Gastrocnemius medialis (tissue), 4 donors: ENCODE data around the gene AIFM3. TPM values are rescaled to one million over a fixed set of nuclear protein-coding genes. Genes with fewer than 3 reads are reported as not detected.

Experiments
- ATAC-seq, 2 donors: fragments of 150-250 bp; one replicate each; pipeline ENCODE4 v1.9.1; 2016
- DNase-seq, 2 donors: peaks; one replicate each; pipeline ENCODE4 v3.0.0-alpha.2; 2019
- H3K27ac ChIP-seq, 4 donors: fragments of 200-600 bp; sonication (generic); 1 replicate in 1 of 4; 2 replicates in 3 of 4; pipeline ENCODE4 v1.5.1; 2016 to 2018; ENCODE audit warnings: mild to moderate bottlenecking in 2 of 4, moderate library complexity in 1 of 4
- H3K27me3 ChIP-seq, 3 donors: fragments of 200-600 bp; sonication (generic) in 2 of 3; 1 replicate in 1 of 3; 2 replicates in 2 of 3; pipeline versions ENCODE4 v1.5.1 to v1.6.0; 2016 to 2019; ENCODE audit warnings: mild to moderate bottlenecking in 1 of 3, moderate library complexity in 1 of 3
- H3K36me3 ChIP-seq, 2 donors: fragments of 200-600 bp; sonication (generic) in 1 of 2; one replicate each; pipeline ENCODE4 v1.5.1; 2017 to 2018
- H3K4me1 ChIP-seq, 2 donors: fragments of 200-600 bp; sonication (generic) in 1 of 2; one replicate each; pipeline ENCODE4 v1.5.1; 2016 to 2017; ENCODE audit warnings: mild to moderate bottlenecking in 2 of 2
- H3K4me3 ChIP-seq, 4 donors: fragments of 200-600 bp; sonication (generic) in 3 of 4; 1 replicate in 1 of 4; 2 replicates in 3 of 4; pipeline ENCODE4 v1.5.1; 2016 to 2019; ENCODE audit warnings: mild to moderate bottlenecking in 2 of 4
- H3K9me3 ChIP-seq, 3 donors: fragments of 200-600 bp; sonication (generic) in 2 of 3; 1 replicate in 1 of 3; 2 replicates in 2 of 3; pipeline ENCODE4 v1.5.1; 2016 to 2019
- CTCF ChIP-seq, 5 experiments: fragments of 450-650 bp in 3 of 5; fragments of 200-600 bp in 2 of 5; sonication (generic) in 2 of 5; IDR thresholded peaks in 4 of 5; conservative IDR thresholded peaks in 1 of 5; 1 replicate in 4 of 5; 2 replicates in 1 of 5; pipeline ENCODE4 v1.5.1; 2016 to 2019; ENCODE audit warnings: antibody characterized with exemption in 5 of 5, mild to moderate bottlenecking in 3 of 5, moderate library complexity in 3 of 5
- POLR2A ChIP-seq, 2 donors: fragments of 450-650 bp; IDR thresholded peaks; one replicate each; pipeline ENCODE4 v1.6.1; 2017; ENCODE audit warnings: antibody characterized with exemption in 2 of 2, mild to moderate bottlenecking in 2 of 2, moderate library complexity in 2 of 2
- in situ Hi-C, 4 donors: fragments of 200-750 bp; cut with MboI; loops; one replicate each; pipeline versions ENCODE4 v1.15.0 to v1.8.0; 2017; ENCODE audit warnings: low sequenced_read_pairs in 4 of 4
- intact Hi-C: fragments of 100-400 bp; cut with DNase I; formaldehyde crosslinking; loops from one replicate; pipeline ENCODE4 v1.15.1; 2023; ENCODE audit warnings: low total_unique reads
- total RNA-seq, 4 donors: library from RNA; depleted of rRNA; stranded (reverse); fragments of >200 nt; gene quantifications; one replicate each; pipeline versions ENCODE4 v1.1.0 to v1.2.3, GENCODE V29; 2016

The AIFM3 gene
- total RNA-seq, 4 donors from 2014 or later: 0.22 to 0.42 TPM; not detected in 2

GRCh38 chr22:21013657-21014201, 46.7 kb downstream of the AIFM3 start:
- Histone ChIP-seq H3K36me3 (no peaks in the 10 kb centered on the region), H3K4me1 (peaks cover 12 to 26% of the 10 kb centered on the region in 2 donors), H3K4me3 (peak overlapping the region; percentile 56 to 81 (median 73)), H3K27ac (peak overlapping the region; percentile 90 to 96 (median 94)), H3K9me3 (no peaks in the 10 kb centered on the region), H3K27me3 (no peaks in the 10 kb centered on the region)
- intact Hi-C loops: no loop called here
- ATAC-seq (no peak), DNase-seq (no peak)
- TF ChIP-seq POLR2A (IDR thresholded peaks at IDR 0.05): no peak
- no peak for TF ChIP-seq CTCF (IDR thresholded peaks at IDR 0.05 in 4 of 5, conservative IDR thresholded peaks at IDR 0.05 in 1 of 5)
- in situ Hi-C loops: no loop called here

GRCh38 chr22:21014202-21014725, 47.2 kb downstream of the AIFM3 start:
- ATAC-seq (peak; percentile 71 to 79), DNase-seq (peak; percentile 67 to 78)
- H3K27ac ChIP-seq: peak overlapping the region; percentile 90 to 96 (median 94)
- TF ChIP-seq POLR2A (IDR thresholded peaks at IDR 0.05) (no peak), CTCF (IDR thresholded peaks at IDR 0.05 in 4 of 5, conservative IDR thresholded peaks at IDR 0.05 in 1 of 5) (no peak)
- H3K9me3 ChIP-seq: no peaks in the 10 kb centered on the region
- H3K4me3 ChIP-seq: peak overlapping the region; percentile 56 to 81 (median 73)
- no peaks in the 10 kb centered on the region for H3K27me3 ChIP-seq
- H3K36me3 ChIP-seq: no peaks in the 10 kb centered on the region
- in situ Hi-C loops (no loop called here), intact Hi-C loops (no loop called here)
- H3K4me1 ChIP-seq: peaks cover 12 to 26% of the 10 kb centered on the region in 2 donors

- in situ Hi-C loops: no loop called here
These were observed 47.8 kb downstream of the AIFM3 start, which contains the start of gene P2RX6 for GRCh38 chr22:21014726-21015465. P2RX6 (plus strand) TSS chr22:21015165; CDS start chr22:21015175, 10 bp downstream.

GRCh38 chr22:21015466-21016006, 48.5 kb downstream of the AIFM3 start:
- intact Hi-C loops: loop anchor here (1.0 to 5.0 kb wide), 3 partner anchors 30 to 627 kb away; partner anchors contain the start of genes LRRC74B, LZTR1 and SDF2L1
- no peaks in the 10 kb centered on the region for H3K36me3 ChIP-seq
- DNase-seq: peak in 1 of 2 donors; percentile 37
- in situ Hi-C loops: no loop called here
- peak; percentile 25 to 48 for ATAC-seq
- no peaks in the 10 kb centered on the region for H3K27me3 ChIP-seq
- TF ChIP-seq CTCF (IDR thresholded peaks at IDR 0.05 in 4 of 5, conservative IDR thresholded peaks at IDR 0.05 in 1 of 5): no peak
- TF ChIP-seq POLR2A (IDR thresholded peaks at IDR 0.05): no peak
- H3K9me3 ChIP-seq: no peaks in the 10 kb centered on the region
- peak overlapping the region; percentile 90 to 96 (median 94) for H3K27ac ChIP-seq
- peak overlapping the region; percentile 56 to 81 (median 73) for H3K4me3 ChIP-seq
- peaks cover 12 to 26% of the 10 kb centered on the region in 2 donors for H3K4me1 ChIP-seq

More at GRCh38 chr22:21014726-21015465, 47.8 kb downstream of the AIFM3 start, which contains the start of gene P2RX6:
- H3K4me1 ChIP-seq: peaks cover 12 to 26% of the 10 kb centered on the region in 2 donors
- TF ChIP-seq POLR2A (IDR thresholded peaks at IDR 0.05) (peak; percentile 52 to 70), CTCF (IDR thresholded peaks at IDR 0.05 in 4 of 5, conservative IDR thresholded peaks at IDR 0.05 in 1 of 5) (no peak)
- no peaks in the 10 kb centered on the region for H3K36me3 ChIP-seq
- DNase-seq: peak; percentile 47 to 82
- no peaks in the 10 kb centered on the region for H3K9me3 ChIP-seq
- ATAC-seq: peak; percentile 81 to 83
- H3K4me3 ChIP-seq: peak within 1 kb of the TSS; percentile 56 to 81 (median 73)
- intact Hi-C loops: loop anchor here (1.0 to 5.0 kb wide), 3 partner anchors 30 to 627 kb away; partner anchors contain the start of genes LRRC74B, LZTR1 and SDF2L1
- H3K27ac ChIP-seq: peak within 1 kb of the TSS; percentile 90 to 96 (median 94)
- no peaks in the 10 kb centered on the region for H3K27me3 ChIP-seq
